WTC11 (cell line): ENCODE results near the gene IP6K3. TPM values are rescaled to one million over a fixed set of nuclear protein-coding genes. Genes with fewer than 3 reads are reported as not detected.

Source experiments
- ATAC-seq: fragments of 200-7000 bp; cut with Tn5 transposase; 2 replicates; pipeline ENCODE4 v1.10.0; 2021; ENCODE audit warnings: mild to moderate bottlenecking, moderate library complexity
- CTCF ChIA-PET: fragments of 300-600 bp; sonication (Branson Sonifier 250); formaldehyde crosslinking; loops from one replicate; lab custom pipeline; 2021; ENCODE audit warnings: antibody characterized with exemption; lab: Charles Lee
- POLR2A ChIA-PET: fragments of 350-600 bp; sonication (Branson Sonifier 250); formaldehyde crosslinking; loops from one replicate; lab custom pipeline; 2021; ENCODE audit warnings: antibody characterized with exemption; lab: Charles Lee
- DNase-seq: peaks from one replicate; pipeline ENCODE4 v3.0.0; 2021; ENCODE audit warnings: low spot score
- H3K27ac Mint-ChIP-seq: 2 replicates; pipeline ENCODE4 v1.8.0; 2021; ENCODE audit warnings: mixed read lengths
- H3K27me3 Mint-ChIP-seq: 2 replicates; pipeline ENCODE4 v1.8.0; 2021; ENCODE audit warnings: low read depth, mild to moderate bottlenecking, moderate library complexity, mixed read lengths
- H3K36me3 Mint-ChIP-seq: 2 replicates; pipeline ENCODE4 v1.8.0; 2021; ENCODE audit warnings: mixed read lengths
- H3K4me1 Mint-ChIP-seq: 2 replicates; pipeline ENCODE4 v1.8.0; 2022; ENCODE audit warnings: mixed read lengths
- H3K4me3 Mint-ChIP-seq: 2 replicates; pipeline ENCODE4 v1.8.0; 2021; ENCODE audit warnings: mild to moderate bottlenecking, moderate library complexity, mixed read lengths
- H3K9me3 Mint-ChIP-seq: 2 replicates; pipeline ENCODE4 v1.8.0; 2021; ENCODE audit warnings: mixed read lengths
- CREB1 ChIP-seq: sonication (generic); formaldehyde crosslinking; IDR thresholded peaks from 2 replicates; pipeline ENCODE4 v1.8.0; 2023; ENCODE audit warnings: mild to moderate bottlenecking, missing genetic modification reagents
- CREM ChIP-seq: sonication (generic); formaldehyde crosslinking; IDR thresholded peaks from 2 replicates; pipeline ENCODE4 v1.8.1; 2022; ENCODE audit warnings: mild to moderate bottlenecking, missing genetic modification reagents, moderate library complexity
- ETV6 ChIP-seq: sonication (generic); formaldehyde crosslinking; IDR thresholded peaks from 2 replicates; pipeline ENCODE4 v1.8.1; 2022; ENCODE audit warnings: mild to moderate bottlenecking, missing genetic modification reagents
- GABPB1 ChIP-seq: sonication (generic); formaldehyde crosslinking; IDR thresholded peaks from 2 replicates; pipeline ENCODE4 v1.8.1; 2023; ENCODE audit warnings: mild to moderate bottlenecking, missing genetic modification reagents
- GRHL2 ChIP-seq: fragments of 250-450 bp; sonication (Bioruptor Pico); IDR thresholded peaks from 2 replicates; pipeline ENCODE4 v1.8.0; 2022; ENCODE audit warnings: mild to moderate bottlenecking, moderate library complexity; ENCODE audit not compliant: insufficient replicate concordance, severe bottlenecking
- IRF2 ChIP-seq: sonication (generic); formaldehyde crosslinking; IDR thresholded peaks from 2 replicates; pipeline ENCODE4 v1.8.0; 2022; ENCODE audit warnings: low read depth, missing genetic modification reagents, borderline replicate concordance
- KAT7 ChIP-seq: sonication (generic); formaldehyde crosslinking; IDR thresholded peaks from 2 replicates; pipeline ENCODE4 v1.8.1; 2023; ENCODE audit warnings: missing genetic modification reagents, mild to moderate bottlenecking, borderline replicate concordance
- OVOL2 ChIP-seq: fragments of 250-450 bp; sonication (Bioruptor Pico); IDR thresholded peaks from 2 replicates; pipeline ENCODE4 v1.9.0; 2021; ENCODE audit warnings: mild to moderate bottlenecking, borderline replicate concordance
- SMAD4 ChIP-seq: sonication (generic); formaldehyde crosslinking; IDR thresholded peaks from 2 replicates; pipeline ENCODE4 v1.8.0; 2022; ENCODE audit warnings: mild to moderate bottlenecking, missing genetic modification reagents
- SOX15 ChIP-seq: fragments of 250-450 bp; sonication (Bioruptor Pico); IDR thresholded peaks from 2 replicates; pipeline ENCODE4 v1.9.0; 2021; ENCODE audit warnings: mild to moderate bottlenecking
- ZNF138 ChIP-seq: sonication (generic); formaldehyde crosslinking; conservative IDR thresholded peaks from 2 replicates; pipeline ENCODE4 v1.8.1; 2022; ENCODE audit warnings: mild to moderate bottlenecking, moderate library complexity, missing genetic modification reagents
- ZNF396 ChIP-seq: fragments of 250-450 bp; sonication (Bioruptor Pico); IDR thresholded peaks from 2 replicates; pipeline ENCODE4 v1.8.0; 2021; ENCODE audit warnings: mild to moderate bottlenecking, moderate library complexity, borderline replicate concordance
- total RNA-seq: library from RNA; stranded (reverse); gene quantifications from 3 replicates; pipeline ENCODE4 v1.2.3, GENCODE V29; 2021
- TF ChIP-seq, protein P1 (sequence below): sonication (generic); formaldehyde crosslinking; IDR thresholded peaks from 2 replicates; pipeline ENCODE4 v1.8.0; 2022; ENCODE audit warnings: mild to moderate bottlenecking, missing genetic modification reagents
- TF ChIP-seq, protein P2 (sequence below): sonication (generic); formaldehyde crosslinking; IDR thresholded peaks from 2 replicates; pipeline ENCODE4 v1.8.1; 2022; ENCODE audit warnings: missing genetic modification reagents, borderline replicate concordance
- TF ChIP-seq, protein P3 (sequence below): sonication (generic); formaldehyde crosslinking; IDR thresholded peaks from 2 replicates; pipeline ENCODE4 v1.8.0; 2022; ENCODE audit warnings: missing genetic modification reagents
- TF ChIP-seq, protein P4 (sequence below): sonication (generic); formaldehyde crosslinking; IDR thresholded peaks from 2 replicates; pipeline ENCODE4 v1.8.0; 2022; ENCODE audit warnings: mild to moderate bottlenecking, missing genetic modification reagents
- TF ChIP-seq, protein P5 (sequence below): fragments of 250-450 bp; sonication (Bioruptor Pico); IDR thresholded peaks from 2 replicates; pipeline ENCODE4 v1.9.0; 2021; ENCODE audit warnings: mild to moderate bottlenecking

Gene IP6K3
- total RNA-seq, 1 experiment from 2014 or later = 1.1 TPM

DNA sequence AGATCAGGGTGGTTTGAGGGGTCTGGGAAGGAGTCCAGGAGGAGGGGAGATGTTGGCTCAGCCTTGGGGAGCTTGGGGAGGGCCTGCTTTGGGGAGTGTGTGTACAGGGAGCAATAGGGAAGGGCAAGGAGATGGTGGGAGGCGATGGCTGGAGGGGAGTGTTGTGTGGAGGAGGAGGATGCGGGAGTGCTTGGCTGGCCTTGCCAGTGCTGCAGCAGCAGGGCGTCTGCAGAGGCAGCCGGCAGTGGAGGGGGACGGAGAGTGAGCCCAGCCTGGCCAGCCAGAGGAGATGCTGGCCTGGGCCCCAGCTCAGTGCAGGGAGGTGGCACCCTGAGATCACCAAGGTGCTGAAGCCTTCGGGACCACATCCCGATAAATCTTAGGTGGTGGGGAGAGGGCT lies 3.9 kb downstream of the IP6K3 start (continued):
- TF ChIP-seq OVOL2 (CRISPR knock-in tag) = no peak
- no peak for TF ChIP-seq GRHL2 (CRISPR knock-in tag)
- no peak for TF ChIP-seq SOX15 (CRISPR knock-in tag)

DNA sequence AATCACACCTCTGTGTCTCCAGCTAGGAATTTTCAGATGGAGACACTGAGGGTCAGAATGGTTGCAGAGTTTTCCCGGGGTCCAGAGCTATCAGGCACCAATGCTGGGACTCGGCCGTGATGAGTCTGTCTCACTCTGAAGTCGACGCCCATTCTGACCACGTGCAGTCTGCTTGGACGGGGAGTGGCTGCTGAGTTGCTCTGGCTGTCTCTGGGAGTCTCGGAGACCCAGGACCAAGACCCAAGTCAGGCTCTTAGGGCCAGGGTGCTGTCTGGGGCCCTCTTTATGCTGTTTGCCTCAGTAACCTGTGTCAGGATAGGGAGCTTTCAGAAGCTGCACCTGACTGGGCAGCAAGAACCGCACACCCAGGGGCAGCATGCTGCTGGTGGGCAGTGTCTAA lies 4.6 kb downstream of the IP6K3 start:
- no peaks in the 10 kb centered on the region for H3K9me3 Mint-ChIP-seq
- no peaks in the 10 kb centered on the region for H3K36me3 Mint-ChIP-seq
- TF ChIP-seq IRF2 = no peak
- TF ChIP-seq, protein P1, sequence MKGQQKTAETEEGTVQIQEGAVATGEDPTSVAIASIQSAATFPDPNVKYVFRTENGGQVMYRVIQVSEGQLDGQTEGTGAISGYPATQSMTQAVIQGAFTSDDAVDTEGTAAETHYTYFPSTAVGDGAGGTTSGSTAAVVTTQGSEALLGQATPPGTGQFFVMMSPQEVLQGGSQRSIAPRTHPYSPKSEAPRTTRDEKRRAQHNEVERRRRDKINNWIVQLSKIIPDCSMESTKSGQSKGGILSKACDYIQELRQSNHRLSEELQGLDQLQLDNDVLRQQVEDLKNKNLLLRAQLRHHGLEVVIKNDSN (CRISPR knock-in tag) = 0 out of 2 replicates have a peak, but pooled peaks have one; percentile 21
- H3K27me3 Mint-ChIP-seq = no peaks in the 10 kb centered on the region
- ChIA-PET POLR2A (no interaction called here), CTCF (interaction anchor here (0.6 to 2.8 kb wide), 3 partner anchors 19 to 80 kb away, joined by 3 to 23 read pairs (median 3); no protein-coding TSS in a partner anchor)
- DNase-seq (no peak), ATAC-seq (no peak)
- peaks cover 32% of the 10 kb centered on the region for H3K4me1 Mint-ChIP-seq
- no peak overlapping the region for H3K27ac Mint-ChIP-seq
- H3K4me3 Mint-ChIP-seq = no peak overlapping the region

DNA sequence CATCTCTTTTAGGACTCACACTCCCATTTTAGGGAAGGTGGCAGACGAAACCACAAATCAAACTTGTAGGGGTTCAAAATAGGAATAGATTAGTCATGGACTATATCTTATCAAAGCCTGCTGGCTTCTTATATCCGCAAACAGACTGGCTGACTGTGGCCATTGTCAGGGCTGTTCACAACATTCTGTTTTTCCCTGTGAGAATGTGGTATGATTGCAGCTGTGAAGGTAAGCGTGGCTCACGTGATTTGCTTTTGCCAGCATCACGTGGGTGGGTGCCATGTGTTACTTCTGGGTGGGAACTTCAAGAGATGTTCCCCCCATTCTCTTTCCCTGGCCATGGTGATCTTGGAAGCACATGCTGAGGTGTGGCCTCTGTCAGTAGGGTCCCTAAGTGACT lies 5.9 kb downstream of the IP6K3 start:
- Mint-ChIP-seq H3K4me1 (peaks cover 19% of the 10 kb centered on the region), H3K27ac (no peak overlapping the region), H3K27me3 (no peaks in the 10 kb centered on the region), H3K4me3 (no peak overlapping the region), H3K36me3 (no peaks in the 10 kb centered on the region), H3K9me3 (no peaks in the 10 kb centered on the region)
- ChIA-PET POLR2A (no interaction called here), CTCF (no interaction called here)
- no peak for ATAC-seq
- TF ChIP-seq, protein P2, sequence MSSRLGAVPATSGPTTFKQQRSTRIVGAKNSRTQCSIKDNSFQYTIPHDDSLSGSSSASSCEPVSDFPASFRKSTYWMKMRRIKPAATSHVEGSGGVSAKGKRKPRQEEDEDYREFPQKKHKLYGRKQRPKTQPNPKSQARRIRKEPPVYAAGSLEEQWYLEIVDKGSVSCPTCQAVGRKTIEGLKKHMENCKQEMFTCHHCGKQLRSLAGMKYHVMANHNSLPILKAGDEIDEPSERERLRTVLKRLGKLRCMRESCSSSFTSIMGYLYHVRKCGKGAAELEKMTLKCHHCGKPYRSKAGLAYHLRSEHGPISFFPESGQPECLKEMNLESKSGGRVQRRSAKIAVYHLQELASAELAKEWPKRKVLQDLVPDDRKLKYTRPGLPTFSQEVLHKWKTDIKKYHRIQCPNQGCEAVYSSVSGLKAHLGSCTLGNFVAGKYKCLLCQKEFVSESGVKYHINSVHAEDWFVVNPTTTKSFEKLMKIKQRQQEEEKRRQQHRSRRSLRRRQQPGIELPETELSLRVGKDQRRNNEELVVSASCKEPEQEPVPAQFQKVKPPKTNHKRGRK (CRISPR knock-in tag) = no peak
- TF ChIP-seq, protein P3, sequence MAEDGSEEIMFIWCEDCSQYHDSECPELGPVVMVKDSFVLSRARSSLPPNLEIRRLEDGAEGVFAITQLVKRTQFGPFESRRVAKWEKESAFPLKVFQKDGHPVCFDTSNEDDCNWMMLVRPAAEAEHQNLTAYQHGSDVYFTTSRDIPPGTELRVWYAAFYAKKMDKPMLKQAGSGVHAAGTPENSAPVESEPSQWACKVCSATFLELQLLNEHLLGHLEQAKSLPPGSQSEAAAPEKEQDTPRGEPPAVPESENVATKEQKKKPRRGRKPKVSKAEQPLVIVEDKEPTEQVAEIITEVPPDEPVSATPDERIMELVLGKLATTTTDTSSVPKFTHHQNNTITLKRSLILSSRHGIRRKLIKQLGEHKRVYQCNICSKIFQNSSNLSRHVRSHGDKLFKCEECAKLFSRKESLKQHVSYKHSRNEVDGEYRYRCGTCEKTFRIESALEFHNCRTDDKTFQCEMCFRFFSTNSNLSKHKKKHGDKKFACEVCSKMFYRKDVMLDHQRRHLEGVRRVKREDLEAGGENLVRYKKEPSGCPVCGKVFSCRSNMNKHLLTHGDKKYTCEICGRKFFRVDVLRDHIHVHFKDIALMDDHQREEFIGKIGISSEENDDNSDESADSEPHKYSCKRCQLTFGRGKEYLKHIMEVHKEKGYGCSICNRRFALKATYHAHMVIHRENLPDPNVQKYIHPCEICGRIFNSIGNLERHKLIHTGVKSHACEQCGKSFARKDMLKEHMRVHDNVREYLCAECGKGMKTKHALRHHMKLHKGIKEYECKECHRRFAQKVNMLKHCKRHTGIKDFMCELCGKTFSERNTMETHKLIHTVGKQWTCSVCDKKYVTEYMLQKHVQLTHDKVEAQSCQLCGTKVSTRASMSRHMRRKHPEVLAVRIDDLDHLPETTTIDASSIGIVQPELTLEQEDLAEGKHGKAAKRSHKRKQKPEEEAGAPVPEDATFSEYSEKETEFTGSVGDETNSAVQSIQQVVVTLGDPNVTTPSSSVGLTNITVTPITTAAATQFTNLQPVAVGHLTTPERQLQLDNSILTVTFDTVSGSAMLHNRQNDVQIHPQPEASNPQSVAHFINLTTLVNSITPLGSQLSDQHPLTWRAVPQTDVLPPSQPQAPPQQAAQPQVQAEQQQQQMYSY = no peak
- no peak for DNase-seq

DNA sequence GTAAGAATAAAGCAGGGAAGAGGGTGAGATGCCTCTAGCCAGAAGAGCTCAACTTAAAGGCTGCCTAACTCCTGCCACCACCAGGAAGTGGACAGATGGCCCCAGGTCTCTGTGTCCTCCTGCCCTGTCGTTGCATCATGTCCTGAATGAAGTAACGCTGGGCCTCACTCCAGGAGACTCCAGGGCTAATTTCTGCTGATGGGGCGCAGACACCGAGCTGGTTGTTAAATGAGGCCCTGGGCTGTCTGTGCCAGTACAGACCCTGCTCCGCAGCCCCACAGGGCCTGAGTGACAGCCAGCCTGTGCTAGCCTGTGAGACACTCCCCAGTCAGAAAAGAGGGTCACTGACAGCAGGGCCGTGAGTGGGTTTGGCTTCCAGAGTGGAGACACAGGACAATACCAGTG lies 6.5 kb downstream of the IP6K3 start:
- CTCF ChIA-PET = interaction anchor here (1.1 to 1.2 kb wide), 2 partner anchors 28 to 40 kb away, joined by 3 read pairs; partner anchors contain the start of gene UQCC2
- no peak for ATAC-seq

DNA sequence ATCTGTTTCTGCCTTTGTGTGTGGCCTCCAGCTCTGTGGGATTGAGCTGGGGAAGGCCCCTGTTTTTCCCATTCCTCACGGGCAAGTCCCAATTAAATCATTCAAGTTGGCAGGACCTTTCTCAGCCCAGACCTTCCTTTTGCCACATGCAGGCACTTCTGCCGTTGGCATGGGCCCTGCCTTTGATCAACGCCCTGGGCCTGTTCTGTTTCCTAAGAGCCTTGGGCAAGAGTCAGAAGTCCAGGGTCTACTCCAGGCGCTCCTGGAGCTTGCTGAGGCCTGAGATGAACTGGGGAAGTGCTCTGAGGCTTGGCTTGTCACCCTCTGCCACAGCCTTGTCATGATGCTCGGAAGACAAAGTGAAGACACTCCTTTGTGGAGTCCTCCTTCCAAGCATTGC lies 7.1 kb downstream of the IP6K3 start:
- ChIA-PET POLR2A (no interaction called here), CTCF (interaction anchor here (1.1 to 1.2 kb wide), 2 partner anchors 28 to 39 kb away, joined by 3 read pairs; partner anchors contain the start of gene UQCC2)
- no peaks in the 10 kb centered on the region for H3K9me3 Mint-ChIP-seq
- no peak for DNase-seq
- H3K27me3 Mint-ChIP-seq = no peaks in the 10 kb centered on the region
- peaks cover 10% of the 10 kb centered on the region for H3K4me1 Mint-ChIP-seq
- H3K4me3 Mint-ChIP-seq = no peak overlapping the region
- no peak for ATAC-seq
- H3K27ac Mint-ChIP-seq = no peak overlapping the region
- H3K36me3 Mint-ChIP-seq = no peaks in the 10 kb centered on the region
- TF ChIP-seq CREB1 (CRISPR knock-in tag) (no peak), ZNF138 (CRISPR knock-in tag) (no peak), KAT7 (CRISPR knock-in tag) (no peak), CREM (CRISPR knock-in tag) (no peak), SMAD4 (CRISPR knock-in tag) (no peak), ETV6 (CRISPR knock-in tag) (no peak), ZNF396 (CRISPR knock-in tag) (no peak)
- TF ChIP-seq, protein P4, sequence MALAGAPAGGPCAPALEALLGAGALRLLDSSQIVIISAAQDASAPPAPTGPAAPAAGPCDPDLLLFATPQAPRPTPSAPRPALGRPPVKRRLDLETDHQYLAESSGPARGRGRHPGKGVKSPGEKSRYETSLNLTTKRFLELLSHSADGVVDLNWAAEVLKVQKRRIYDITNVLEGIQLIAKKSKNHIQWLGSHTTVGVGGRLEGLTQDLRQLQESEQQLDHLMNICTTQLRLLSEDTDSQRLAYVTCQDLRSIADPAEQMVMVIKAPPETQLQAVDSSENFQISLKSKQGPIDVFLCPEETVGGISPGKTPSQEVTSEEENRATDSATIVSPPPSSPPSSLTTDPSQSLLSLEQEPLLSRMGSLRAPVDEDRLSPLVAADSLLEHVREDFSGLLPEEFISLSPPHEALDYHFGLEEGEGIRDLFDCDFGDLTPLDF (CRISPR knock-in tag) = no peak
- TF ChIP-seq, protein P5, sequence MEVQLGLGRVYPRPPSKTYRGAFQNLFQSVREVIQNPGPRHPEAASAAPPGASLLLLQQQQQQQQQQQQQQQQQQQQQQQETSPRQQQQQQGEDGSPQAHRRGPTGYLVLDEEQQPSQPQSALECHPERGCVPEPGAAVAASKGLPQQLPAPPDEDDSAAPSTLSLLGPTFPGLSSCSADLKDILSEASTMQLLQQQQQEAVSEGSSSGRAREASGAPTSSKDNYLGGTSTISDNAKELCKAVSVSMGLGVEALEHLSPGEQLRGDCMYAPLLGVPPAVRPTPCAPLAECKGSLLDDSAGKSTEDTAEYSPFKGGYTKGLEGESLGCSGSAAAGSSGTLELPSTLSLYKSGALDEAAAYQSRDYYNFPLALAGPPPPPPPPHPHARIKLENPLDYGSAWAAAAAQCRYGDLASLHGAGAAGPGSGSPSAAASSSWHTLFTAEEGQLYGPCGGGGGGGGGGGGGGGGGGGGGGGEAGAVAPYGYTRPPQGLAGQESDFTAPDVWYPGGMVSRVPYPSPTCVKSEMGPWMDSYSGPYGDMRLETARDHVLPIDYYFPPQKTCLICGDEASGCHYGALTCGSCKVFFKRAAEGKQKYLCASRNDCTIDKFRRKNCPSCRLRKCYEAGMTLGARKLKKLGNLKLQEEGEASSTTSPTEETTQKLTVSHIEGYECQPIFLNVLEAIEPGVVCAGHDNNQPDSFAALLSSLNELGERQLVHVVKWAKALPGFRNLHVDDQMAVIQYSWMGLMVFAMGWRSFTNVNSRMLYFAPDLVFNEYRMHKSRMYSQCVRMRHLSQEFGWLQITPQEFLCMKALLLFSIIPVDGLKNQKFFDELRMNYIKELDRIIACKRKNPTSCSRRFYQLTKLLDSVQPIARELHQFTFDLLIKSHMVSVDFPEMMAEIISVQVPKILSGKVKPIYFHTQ (CRISPR knock-in tag) = no peak

More for the DNA sequence above, 6.5 kb downstream of the IP6K3 start:
- peaks cover 14% of the 10 kb centered on the region for H3K4me1 Mint-ChIP-seq
- POLR2A ChIA-PET = no interaction called here
- no peak overlapping the region for H3K27ac Mint-ChIP-seq
- H3K27me3 Mint-ChIP-seq = no peaks in the 10 kb centered on the region
- no peaks in the 10 kb centered on the region for H3K36me3 Mint-ChIP-seq
- TF ChIP-seq GABPB1 (peak; percentile 99), ZNF396 (CRISPR knock-in tag) (no peak)
- no peak for DNase-seq
- H3K4me3 Mint-ChIP-seq = no peak overlapping the region
- H3K9me3 Mint-ChIP-seq = no peaks in the 10 kb centered on the region
